Type B pancreatic cell (in vitro differentiated cells): ENCODE results near the gene C10orf105. TPM values are rescaled to one million over a fixed set of nuclear protein-coding genes. Genes with fewer than 3 reads are reported as not detected.

Experiments used
- DNase-seq: peaks from one replicate; pipeline ENCODE4 v3.0.0; 2021; ENCODE audit warnings: mixed read lengths; ENCODE audit not compliant: unreplicated experiment; ENCODE audit errors: extremely low spot score
- H3K27ac Mint-ChIP-seq: 2 replicates; pipeline ENCODE4 v1.8.0; 2021; ENCODE audit warnings: mild to moderate bottlenecking, mixed read lengths
- H3K27me3 Mint-ChIP-seq: 2 replicates; pipeline ENCODE4 v1.8.0; 2021; ENCODE audit warnings: mixed read lengths
- H3K36me3 Mint-ChIP-seq: 2 replicates; pipeline ENCODE4 v1.8.0; 2021; ENCODE audit warnings: mixed read lengths
- H3K4me1 Mint-ChIP-seq: one replicate; pipeline ENCODE4 v1.8.0; 2021; ENCODE audit warnings: mixed read lengths; ENCODE audit not compliant: unreplicated experiment
- H3K4me3 Mint-ChIP-seq: 2 replicates; pipeline ENCODE4 v1.8.0; 2021; ENCODE audit warnings: mild to moderate bottlenecking, mixed read lengths
- H3K9me3 Mint-ChIP-seq: 2 replicates; pipeline ENCODE4 v1.8.0; 2021; ENCODE audit warnings: mixed read lengths
- total RNA-seq: library from RNA; stranded (reverse); gene quantifications from 2 replicates; pipeline ENCODE4 v1.2.1, GENCODE V29; 2021; ENCODE audit warnings: low replicate concordance
- TF ChIP-seq, protein P1 (sequence below): fragments of 200-600 bp; sonication (generic); conservative IDR thresholded peaks from 2 replicates; pipeline ENCODE4 v1.5.0; 2021; ENCODE audit warnings: antibody characterized with exemption, mild to moderate bottlenecking

C10orf105 gene
- total RNA-seq, 1 donor from 2014 or later, result 0.31 TPM

- H3K4me1 Mint-ChIP-seq, result peaks cover 10% of the 10 kb centered on the region
Observed at GRCh38 chr10:71719042-71719441, 536 bp downstream of the C10orf105 start.

DNA sequence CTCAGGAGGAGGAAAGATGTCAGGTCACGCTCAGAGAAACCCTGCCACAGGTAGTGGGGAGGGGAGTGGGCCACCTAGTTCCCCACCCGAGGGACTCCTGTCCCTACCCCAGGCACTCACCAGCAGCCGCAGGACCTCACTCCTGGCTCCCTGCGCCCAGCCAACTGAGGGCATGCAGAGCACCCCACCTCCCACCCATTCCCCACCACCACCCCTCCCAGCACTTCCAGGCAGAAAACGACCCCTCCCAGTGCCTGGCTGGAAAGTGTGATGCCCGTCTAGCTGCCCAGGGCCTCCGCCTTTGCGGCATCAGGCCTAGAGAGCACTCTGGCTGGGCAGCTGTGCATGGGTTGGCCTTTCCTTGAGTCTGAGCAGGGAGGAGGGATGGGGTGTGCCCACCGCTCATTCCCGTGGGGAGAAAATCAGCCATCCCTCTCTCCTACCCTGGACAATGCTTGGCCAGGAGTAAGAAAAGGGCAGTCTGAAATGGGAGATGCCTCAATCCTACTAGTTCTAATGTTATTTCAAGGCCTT is 1.3 kb downstream of the C10orf105 start:
- TF ChIP-seq, protein P1, sequence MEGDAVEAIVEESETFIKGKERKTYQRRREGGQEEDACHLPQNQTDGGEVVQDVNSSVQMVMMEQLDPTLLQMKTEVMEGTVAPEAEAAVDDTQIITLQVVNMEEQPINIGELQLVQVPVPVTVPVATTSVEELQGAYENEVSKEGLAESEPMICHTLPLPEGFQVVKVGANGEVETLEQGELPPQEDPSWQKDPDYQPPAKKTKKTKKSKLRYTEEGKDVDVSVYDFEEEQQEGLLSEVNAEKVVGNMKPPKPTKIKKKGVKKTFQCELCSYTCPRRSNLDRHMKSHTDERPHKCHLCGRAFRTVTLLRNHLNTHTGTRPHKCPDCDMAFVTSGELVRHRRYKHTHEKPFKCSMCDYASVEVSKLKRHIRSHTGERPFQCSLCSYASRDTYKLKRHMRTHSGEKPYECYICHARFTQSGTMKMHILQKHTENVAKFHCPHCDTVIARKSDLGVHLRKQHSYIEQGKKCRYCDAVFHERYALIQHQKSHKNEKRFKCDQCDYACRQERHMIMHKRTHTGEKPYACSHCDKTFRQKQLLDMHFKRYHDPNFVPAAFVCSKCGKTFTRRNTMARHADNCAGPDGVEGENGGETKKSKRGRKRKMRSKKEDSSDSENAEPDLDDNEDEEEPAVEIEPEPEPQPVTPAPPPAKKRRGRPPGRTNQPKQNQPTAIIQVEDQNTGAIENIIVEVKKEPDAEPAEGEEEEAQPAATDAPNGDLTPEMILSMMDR, result no peak
- Mint-ChIP-seq H3K4me3 (no peak overlapping the region), H3K27me3 (peaks cover 4% of the 10 kb centered on the region), H3K36me3 (no peaks in the 10 kb centered on the region), H3K9me3 (no peaks in the 10 kb centered on the region), H3K4me1 (peaks cover 14% of the 10 kb centered on the region), H3K27ac (no peak overlapping the region)
- DNase-seq, result no peak

More at GRCh38 chr10:71719042-71719441, 536 bp downstream of the C10orf105 start:
- DNase-seq, result no peak
- Mint-ChIP-seq H3K9me3 (no peaks in the 10 kb centered on the region), H3K27me3 (peaks cover 4% of the 10 kb centered on the region), H3K4me3 (no peak overlapping the region), H3K36me3 (no peaks in the 10 kb centered on the region), H3K27ac (no peak overlapping the region)
- TF ChIP-seq, protein P1, result no peak

- Mint-ChIP-seq H3K36me3 (no peaks in the 10 kb centered on the region), H3K9me3 (no peaks in the 10 kb centered on the region), H3K27me3 (peaks cover 4% of the 10 kb centered on the region), H3K27ac (no peak overlapping the region), H3K4me1 (peaks cover 14% of the 10 kb centered on the region), H3K4me3 (no peak overlapping the region)
- no peak for DNase-seq
- TF ChIP-seq, protein P1, result no peak
Observed at GRCh38 chr10:71717551-71717951, 2.0 kb downstream of the C10orf105 start.

GRCh38 chr10:71717056-71717455 is 2.5 kb downstream of the C10orf105 start:
- Mint-ChIP-seq H3K4me3 (no peak overlapping the region), H3K9me3 (no peaks in the 10 kb centered on the region)
- TF ChIP-seq, protein P1, result no peak

GRCh38 chr10:71716426-71716825 is 3.2 kb downstream of the C10orf105 start:
- no peak for DNase-seq
- Mint-ChIP-seq H3K4me3 (no peak overlapping the region), H3K36me3 (no peaks in the 10 kb centered on the region), H3K27me3 (peaks cover 2% of the 10 kb centered on the region), H3K9me3 (no peaks in the 10 kb centered on the region), H3K27ac (no peak overlapping the region), H3K4me1 (peaks cover 19% of the 10 kb centered on the region)
- TF ChIP-seq, protein P1, result no peak

More at GRCh38 chr10:71717056-71717455, 2.5 kb downstream of the C10orf105 start:
- no peak for DNase-seq
- H3K36me3 Mint-ChIP-seq, result no peaks in the 10 kb centered on the region
- peaks cover 4% of the 10 kb centered on the region for H3K27me3 Mint-ChIP-seq
- H3K4me1 Mint-ChIP-seq, result peaks cover 14% of the 10 kb centered on the region
- H3K27ac Mint-ChIP-seq, result no peak overlapping the region
